MV-4-11 (cell line): ENCODE data around the gene IPO4.

Experiments used
- DNase-seq: peaks from one replicate; lab custom pipeline; 2025; lab: John Stamatoyannopoulos, UW

IPO4 gene

GRCh38 chr14:24177041-24177825 lies 11.4 kb downstream of the IPO4 start:
- no peak for DNase-seq

DNA sequence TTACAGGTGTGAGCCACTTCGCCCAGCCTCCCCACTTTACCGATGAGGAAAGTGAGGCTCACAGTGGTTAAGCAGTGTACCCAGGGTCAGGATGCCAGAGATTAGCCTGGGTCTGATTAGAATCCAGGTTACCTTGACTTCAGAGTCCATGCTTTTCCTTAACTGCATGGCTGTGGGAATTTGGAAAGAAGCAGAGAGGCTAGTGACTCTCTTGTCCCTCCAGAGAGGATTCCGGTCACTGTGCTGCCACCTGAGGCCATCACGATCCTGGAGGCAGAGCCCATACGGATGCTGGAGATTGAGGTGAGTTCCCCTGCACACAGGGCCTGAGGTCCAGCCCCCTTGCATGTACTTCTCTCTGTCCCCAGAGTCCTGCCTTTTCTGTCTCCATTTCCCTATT lies 12.0 kb downstream of the IPO4 start:
- no peak for DNase-seq

GRCh38 chr14:24172871-24173281 lies 15.7 kb downstream of the IPO4 start:
- DNase-seq, result no peak

DNA sequence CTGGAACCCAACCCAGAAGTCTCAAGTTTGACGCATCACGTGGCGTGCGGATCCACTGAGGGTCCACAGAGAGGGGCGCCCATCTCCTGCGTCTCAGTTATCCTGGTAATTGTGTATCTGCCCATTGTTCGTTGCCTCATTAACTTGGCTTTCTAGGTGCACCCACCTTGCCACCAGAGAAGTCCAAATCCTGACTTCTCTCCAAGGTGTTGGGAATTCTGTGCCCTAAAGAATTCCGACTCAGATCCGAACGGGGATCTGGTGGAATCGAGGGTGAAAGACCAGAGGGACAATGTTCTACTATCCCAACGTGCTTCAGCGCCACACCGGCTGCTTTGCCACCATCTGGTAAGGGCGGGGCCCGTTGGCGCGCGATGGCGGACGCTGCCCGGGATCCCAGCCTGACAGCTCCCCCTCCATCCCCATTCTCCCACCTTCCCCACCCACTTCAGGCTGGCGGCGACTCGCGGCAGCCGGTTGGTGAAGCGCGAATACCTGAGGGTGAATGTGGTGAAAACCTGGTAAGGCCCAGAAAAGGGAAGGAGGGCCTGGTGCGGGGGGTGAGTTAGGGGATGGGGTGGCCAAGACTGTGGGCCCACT lies 16.3 kb downstream of the IPO4 start:
- no peak for DNase-seq

GRCh38 chr14:24171422-24172260 lies 17.0 kb downstream of the IPO4 start, which contains the start of gene REC8:
Gene REC8, plus strand, starts transcription at chr14:24172080. Its CDS starts 473 bp downstream, at chr14:24172553.
- no peak for DNase-seq

- DNase-seq, result peak; percentile 63
These were observed 21.0 kb downstream of the IPO4 start for GRCh38 chr14:24167469-24168114.

GRCh38 chr14:24165785-24166184 lies 22.8 kb downstream of the IPO4 start:
- no peak for DNase-seq

GRCh38 chr14:24164518-24164991 lies 24.1 kb downstream of the IPO4 start:
- DNase-seq, result no peak

- DNase-seq, result no peak
These were observed 26.5 kb downstream of the IPO4 start for GRCh38 chr14:24162093-24162492.

GRCh38 chr14:24160850-24161804 lies 27.5 kb downstream of the IPO4 start, which contains the start of gene IRF9:
Gene IRF9, plus strand, starts transcription at chr14:24161265. Its CDS starts 880 bp downstream, at chr14:24162145.
- peak; percentile 97 for DNase-seq

DNA sequence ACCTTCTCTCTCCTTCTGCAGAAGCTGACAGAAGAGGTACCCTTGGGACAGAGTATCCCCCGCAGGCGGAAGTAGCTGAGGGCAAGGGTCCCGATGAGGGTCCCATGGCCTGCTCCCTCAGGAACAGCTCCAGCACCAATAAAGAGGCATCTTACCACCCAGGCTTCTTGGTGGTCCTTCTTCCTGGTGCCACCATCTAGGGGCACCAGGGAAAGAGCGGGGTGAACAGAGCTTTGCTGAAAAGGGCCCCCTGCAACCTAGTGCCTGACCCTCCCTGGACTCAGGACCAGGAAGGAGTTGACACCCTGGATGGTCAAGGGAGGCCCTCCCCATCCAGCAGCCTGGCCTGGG lies 28.1 kb downstream of the IPO4 start:
- DNase-seq, result no peak

DNA sequence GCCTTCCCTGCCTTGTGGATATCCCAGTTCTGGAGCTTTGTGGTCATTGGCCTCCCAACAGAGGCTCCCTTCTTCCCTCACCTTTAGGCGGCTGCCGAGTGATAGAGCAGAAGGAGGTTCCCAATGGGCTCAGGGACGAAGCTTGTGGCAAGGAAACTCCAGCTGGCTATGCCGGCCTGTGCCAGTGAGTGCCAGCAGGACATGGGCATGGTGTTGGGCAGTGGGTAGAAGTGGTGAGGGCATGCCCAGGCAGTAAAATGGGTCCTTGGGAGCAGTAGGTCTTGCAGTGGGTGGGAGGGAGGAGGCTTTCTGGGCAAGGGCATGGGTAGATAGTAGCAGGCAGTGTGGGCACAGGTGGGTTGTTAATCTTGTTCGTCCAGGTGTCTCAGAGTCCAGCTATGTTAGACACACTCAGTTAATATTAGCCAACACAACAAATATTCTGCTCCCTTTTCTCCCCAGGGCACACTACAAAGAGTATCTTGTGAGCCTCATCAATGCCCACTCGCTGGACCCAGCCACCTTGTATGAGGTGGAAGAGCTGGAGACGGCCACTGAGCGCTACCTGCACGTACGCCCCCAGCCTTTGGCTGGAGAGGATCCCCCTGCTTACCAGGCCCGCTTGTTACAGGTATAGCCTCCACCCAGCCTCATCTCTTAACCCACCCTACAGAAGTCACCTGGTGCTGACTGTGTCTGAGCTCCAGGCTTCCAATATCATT lies 28.7 kb downstream of the IPO4 start:
- DNase-seq, result no peak

DNA sequence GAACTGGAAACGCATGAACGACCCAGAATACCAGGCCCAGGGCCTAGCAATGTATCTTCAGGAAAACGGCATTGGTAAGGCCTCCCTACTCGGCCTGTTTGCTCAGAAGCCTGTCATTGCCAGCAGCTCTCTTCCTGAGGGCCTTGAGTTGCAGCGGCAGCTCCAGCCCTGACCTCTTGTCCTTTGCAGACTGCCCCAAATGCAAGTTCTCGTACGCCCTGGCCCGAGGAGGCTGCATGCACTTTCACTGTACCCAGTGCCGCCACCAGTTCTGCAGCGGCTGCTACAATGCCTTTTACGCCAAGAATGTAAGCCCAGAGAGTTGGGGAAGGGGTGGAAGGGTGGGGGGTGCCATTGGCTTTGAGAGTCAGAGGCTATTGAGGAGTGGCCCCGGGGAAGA lies 31.3 kb downstream of the IPO4 start:
- DNase-seq, result no peak

DNA sequence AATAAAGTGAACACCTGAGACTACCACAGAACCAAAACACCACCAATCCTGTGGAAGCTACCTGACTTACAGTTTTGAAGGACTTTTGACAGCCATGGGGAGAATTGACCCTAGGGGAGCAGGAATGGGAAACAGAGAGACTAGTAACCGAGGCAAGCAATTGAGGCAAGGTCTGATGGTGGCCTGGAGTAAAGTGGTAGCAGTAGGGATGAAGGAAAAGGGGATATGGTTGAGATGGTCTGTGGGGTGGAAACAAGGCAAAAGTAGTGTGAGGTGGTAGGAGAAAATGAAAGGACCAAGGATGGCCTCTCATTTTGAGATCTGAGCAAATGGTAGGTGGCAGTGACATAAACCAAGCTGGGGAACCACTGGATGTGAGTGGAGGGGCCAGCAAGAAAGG lies 31.8 kb downstream of the IPO4 start:
- DNase-seq, result no peak

DNA sequence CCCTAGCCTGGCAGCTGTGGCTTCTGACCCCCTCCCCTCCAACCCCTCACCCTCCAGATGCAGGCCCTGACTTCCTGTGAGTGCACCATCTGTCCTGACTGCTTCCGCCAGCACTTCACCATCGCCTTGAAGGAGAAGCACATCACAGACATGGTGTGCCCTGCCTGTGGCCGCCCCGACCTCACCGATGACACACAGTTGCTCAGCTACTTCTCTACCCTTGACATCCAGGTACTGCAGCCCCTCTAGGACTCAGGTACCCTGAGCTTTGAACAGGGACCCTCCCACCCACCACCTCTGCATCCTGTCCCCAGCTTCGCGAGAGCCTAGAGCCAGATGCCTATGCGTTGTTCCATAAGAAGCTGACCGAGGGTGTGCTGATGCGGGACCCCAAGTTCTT lies 33.5 kb downstream of the IPO4 start:
- DNase-seq, result no peak

- DNase-seq, result no peak
These were observed 37.1 kb downstream of the IPO4 start for GRCh38 chr14:24151404-24152080.

- DNase-seq, result no peak
These were observed 37.6 kb downstream of the IPO4 start for GRCh38 chr14:24150993-24151392.

DNA sequence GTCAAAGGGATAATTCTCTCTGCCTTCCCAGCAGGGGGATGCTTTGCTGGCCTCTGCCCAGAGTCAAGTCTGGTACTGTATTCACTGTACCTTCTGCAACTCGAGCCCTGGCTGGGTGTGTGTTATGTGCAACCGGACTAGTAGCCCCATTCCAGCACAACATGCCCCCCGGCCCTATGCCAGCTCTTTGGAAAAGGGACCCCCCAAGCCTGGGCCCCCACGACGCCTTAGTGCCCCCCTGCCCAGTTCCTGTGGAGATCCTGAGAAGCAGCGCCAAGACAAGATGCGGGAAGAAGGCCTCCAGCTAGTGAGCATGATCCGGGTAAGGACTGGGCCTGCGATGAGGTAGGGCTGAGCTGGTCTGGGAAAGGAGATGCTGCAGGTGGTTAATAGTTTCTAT lies 38.0 kb downstream of the IPO4 start:
- DNase-seq, result no peak

- DNase-seq, result no peak
These were observed 38.6 kb downstream of the IPO4 start for GRCh38 chr14:24150061-24150460.
